Measurements from ENCODE around the gene ABCC2.

Gene ABCC2

GRCh38 chr10:99809931-99810615, 27.6 kb downstream of the ABCC2 start:
- H3K4me3 ChIP-seq (ENCODE audit: low read depth in 1 of 2, low read length in 1 of 2) = no peak overlapping the region
- no peaks in the 10 kb centered on the region for H3K9me3 ChIP-seq
- H3K36me3 ChIP-seq = no peaks in the 10 kb centered on the region
- H3K4me1 ChIP-seq (ENCODE audit: control insufficient read depth in 1 of 2, insufficient read depth in 1 of 2, low read depth in 1 of 2, low read length in 1 of 2) = no peaks in the 10 kb centered on the region
- H3K27me3 ChIP-seq = no peaks in the 10 kb centered on the region
- no peak overlapping the region for H3K27ac ChIP-seq
- TF ChIP-seq, protein P1, sequence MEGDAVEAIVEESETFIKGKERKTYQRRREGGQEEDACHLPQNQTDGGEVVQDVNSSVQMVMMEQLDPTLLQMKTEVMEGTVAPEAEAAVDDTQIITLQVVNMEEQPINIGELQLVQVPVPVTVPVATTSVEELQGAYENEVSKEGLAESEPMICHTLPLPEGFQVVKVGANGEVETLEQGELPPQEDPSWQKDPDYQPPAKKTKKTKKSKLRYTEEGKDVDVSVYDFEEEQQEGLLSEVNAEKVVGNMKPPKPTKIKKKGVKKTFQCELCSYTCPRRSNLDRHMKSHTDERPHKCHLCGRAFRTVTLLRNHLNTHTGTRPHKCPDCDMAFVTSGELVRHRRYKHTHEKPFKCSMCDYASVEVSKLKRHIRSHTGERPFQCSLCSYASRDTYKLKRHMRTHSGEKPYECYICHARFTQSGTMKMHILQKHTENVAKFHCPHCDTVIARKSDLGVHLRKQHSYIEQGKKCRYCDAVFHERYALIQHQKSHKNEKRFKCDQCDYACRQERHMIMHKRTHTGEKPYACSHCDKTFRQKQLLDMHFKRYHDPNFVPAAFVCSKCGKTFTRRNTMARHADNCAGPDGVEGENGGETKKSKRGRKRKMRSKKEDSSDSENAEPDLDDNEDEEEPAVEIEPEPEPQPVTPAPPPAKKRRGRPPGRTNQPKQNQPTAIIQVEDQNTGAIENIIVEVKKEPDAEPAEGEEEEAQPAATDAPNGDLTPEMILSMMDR (IDR thresholded peaks at IDR 0.05) = no peak

DNA sequence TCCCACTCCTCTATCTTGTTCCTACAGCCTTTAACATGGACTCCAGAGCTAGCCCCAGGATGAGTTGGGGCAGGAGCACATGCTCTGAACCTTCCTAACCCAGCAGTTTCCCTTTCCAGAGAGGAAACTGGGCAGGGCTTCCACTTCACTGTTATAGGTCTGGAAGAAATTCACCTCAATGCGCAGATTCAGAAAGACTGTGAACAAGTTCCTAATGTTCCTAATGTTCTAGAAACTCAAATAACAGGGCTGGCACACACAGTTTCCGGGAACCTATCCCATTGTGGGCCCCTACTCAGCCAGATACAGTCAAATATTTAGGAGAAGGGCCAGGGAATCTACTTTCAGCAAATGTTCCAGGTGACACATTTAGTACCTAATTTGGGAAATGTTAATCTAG, 29.7 kb downstream of the ABCC2 start:
- TF ChIP-seq, protein P1 (IDR thresholded peaks at IDR 0.05) = no peak

DNA sequence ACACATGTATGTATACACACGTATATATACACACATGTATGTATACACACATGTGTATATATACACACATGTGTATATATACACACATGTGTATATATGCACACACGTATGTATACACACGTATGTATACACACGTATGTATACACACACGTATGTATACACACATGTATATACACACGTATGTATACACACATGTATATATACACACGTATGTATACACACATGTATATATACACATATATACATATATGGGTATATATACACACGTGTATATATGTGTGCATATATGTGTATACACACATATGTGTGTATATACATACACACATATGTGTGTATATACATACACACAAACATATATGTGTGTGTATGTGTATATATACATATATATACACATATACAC, 31.7 kb downstream of the ABCC2 start:
- H3K4me3 ChIP-seq (ENCODE audit: low read depth in 1 of 2, low read length in 1 of 2) = no peak overlapping the region
- H3K27me3 ChIP-seq = no peaks in the 10 kb centered on the region
- no peak overlapping the region for H3K27ac ChIP-seq
- H3K9me3 ChIP-seq = no peaks in the 10 kb centered on the region
- no peaks in the 10 kb centered on the region for H3K36me3 ChIP-seq
- H3K4me1 ChIP-seq (ENCODE audit: control insufficient read depth in 1 of 2, insufficient read depth in 1 of 2, low read depth in 1 of 2, low read length in 1 of 2) = no peaks in the 10 kb centered on the region
- TF ChIP-seq, protein P1 (IDR thresholded peaks at IDR 0.05) = no peak

More for the DNA sequence above, 29.7 kb downstream of the ABCC2 start:
- Histone ChIP-seq H3K9me3 (no peaks in the 10 kb centered on the region), H3K27ac (no peak overlapping the region), H3K27me3 (no peaks in the 10 kb centered on the region), H3K36me3 (no peaks in the 10 kb centered on the region), H3K4me1 (ENCODE audit: control insufficient read depth in 1 of 2, insufficient read depth in 1 of 2, low read depth in 1 of 2, low read length in 1 of 2) (no peaks in the 10 kb centered on the region), H3K4me3 (ENCODE audit: low read depth in 1 of 2, low read length in 1 of 2) (no peak overlapping the region)

- Histone ChIP-seq H3K27me3 (no peaks in the 10 kb centered on the region), H3K4me1 (ENCODE audit: control insufficient read depth in 1 of 2, insufficient read depth in 1 of 2, low read depth in 1 of 2, low read length in 1 of 2) (no peaks in the 10 kb centered on the region), H3K9me3 (no peaks in the 10 kb centered on the region), H3K36me3 (no peaks in the 10 kb centered on the region), H3K4me3 (ENCODE audit: low read depth in 1 of 2, low read length in 1 of 2) (no peak overlapping the region), H3K27ac (no peak overlapping the region)
- TF ChIP-seq, protein P1 (IDR thresholded peaks at IDR 0.05) = no peak
These were observed 33.2 kb downstream of the ABCC2 start for GRCh38 chr10:99815621-99816020.

GRCh38 chr10:99827936-99828335, 45.5 kb downstream of the ABCC2 start:
- Histone ChIP-seq H3K4me1 (ENCODE audit: control insufficient read depth in 1 of 2, insufficient read depth in 1 of 2, low read depth in 1 of 2, low read length in 1 of 2) (peaks cover 0 to 3% of the 10 kb centered on the region in 2 experiments), H3K4me3 (ENCODE audit: low read depth in 1 of 2, low read length in 1 of 2) (no peak overlapping the region), H3K36me3 (no peaks in the 10 kb centered on the region), H3K27me3 (no peaks in the 10 kb centered on the region), H3K9me3 (no peaks in the 10 kb centered on the region), H3K27ac (no peak overlapping the region)
- TF ChIP-seq, protein P1 (IDR thresholded peaks at IDR 0.05) = no peak

All from neutrophil (primary cell).